HepG2 (cell line): Measurements from ENCODE around the gene CPA2. TPM values are rescaled to one million over a fixed set of nuclear protein-coding genes. Genes with fewer than 3 reads are reported as not detected.

Experiments
- ATAC-seq: fragments of 200-7000 bp; cut with Tn5 transposase; 3 replicates; pipeline ENCODE4 v1.9.1; 2020; ENCODE audit warnings: mild to moderate bottlenecking, moderate library complexity
- BruUV-seq: library from RNA; stranded (reverse); fragments of 400-500 nt; replicated peaks from 2 replicates; lab custom pipeline; 2021; lab: Mats Ljungman, UMichigan
- CTCF ChIA-PET: fragments of 300-600 bp; formaldehyde crosslinking; extraction: SDS; loops from one replicate; lab custom pipeline; 2021; ENCODE audit warnings: low total read pairs, inconsistent platforms, low intra/inter-chr PET ratio; lab: Yijun Ruan, JAX
- POLR2A ChIA-PET: fragments of 350-600 bp; sonication (Branson Sonifier 250); formaldehyde crosslinking; loops from one replicate; lab custom pipeline; 2020; ENCODE audit warnings: antibody characterized with exemption, inconsistent platforms; lab: Yijun Ruan, JAX
- DNase-seq: peaks from one replicate; pipeline ENCODE4 v3.0.0-alpha.2; 2015; ENCODE audit warnings: low spot score
- FAIRE-seq: peaks from 3 replicates; lab custom pipeline; 2011; peaks lifted over from hg19 to GRCh38; lab: Jason Lieb, UNC
- H2AFZ ChIP-seq: one replicate; pipeline ENCODE4 v1.6.1; 2011; ENCODE audit warnings: low read length, inconsistent platforms
- H3K27ac ChIP-seq: fragments of 300-600 bp; 3 replicates; pipeline ENCODE4 v1.8.0; 2011; ENCODE audit warnings: mixed run types, mild to moderate bottlenecking, mixed read lengths, low read length, inconsistent platforms; ENCODE audit not compliant: insufficient read depth; ENCODE audit errors: extremely low read length
- H3K27me3 ChIP-seq, 2 experiments: fragments of 200-600 bp in 1 of 2; 2 replicates in 1 of 2; 3 replicates in 1 of 2; pipeline versions ENCODE4 v1.6.0 to v1.8.0; 2011; ENCODE audit warnings: low read length in 2 of 2, mild to moderate bottlenecking in 2 of 2, moderate library complexity in 2 of 2, inconsistent platforms in 1 of 2; ENCODE audit not compliant: insufficient read depth in 2 of 2, control insufficient read depth in 1 of 2
- H3K36me3 ChIP-seq, 2 experiments: fragments of 200-600 bp in 1 of 2; replicated peaks in 1 of 2; 2 replicates in 1 of 2; 3 replicates in 1 of 2; pipeline versions ENCODE4 v1.5.1 to v1.8.0; 2011; ENCODE audit warnings: low read length in 2 of 2, inconsistent platforms in 1 of 2; ENCODE audit not compliant: insufficient read depth in 2 of 2, control insufficient read depth in 1 of 2
- H3K4me1 ChIP-seq: 2 replicates; pipeline ENCODE4 v1.5.1; 2012; ENCODE audit warnings: low read length, inconsistent platforms; ENCODE audit not compliant: insufficient read depth
- H3K4me2 ChIP-seq: 2 replicates; pipeline ENCODE4 v1.6.0; 2011; ENCODE audit warnings: low read depth, low read length, inconsistent platforms
- H3K4me3 ChIP-seq, 3 experiments: fragments of 200-600 bp in 1 of 3; sonication (generic), shearing (Covaris generic) in 1 of 3; replicated peaks in 1 of 3; 2 replicates each; pipeline ENCODE4 v1.5.1; 2011 to 2016; ENCODE audit warnings: low read length in 3 of 3, inconsistent platforms in 2 of 3, low read depth in 2 of 3, mild to moderate bottlenecking in 2 of 3, control low read depth in 1 of 3, mixed read lengths in 1 of 3; ENCODE audit not compliant: insufficient read depth in 1 of 3
- H3K79me2 ChIP-seq: one replicate; pipeline ENCODE4 v1.6.1; 2011; ENCODE audit warnings: low read length, inconsistent platforms; ENCODE audit not compliant: insufficient read depth
- H3K9ac ChIP-seq: 2 replicates; pipeline ENCODE4 v1.6.0; 2011; ENCODE audit warnings: mild to moderate bottlenecking, low read depth, low read length, inconsistent platforms; ENCODE audit not compliant: insufficient read depth
- H3K9me3 ChIP-seq: 2 replicates; pipeline ENCODE4 v1.5.1; 2012; ENCODE audit warnings: mild to moderate bottlenecking, low read length
- H4K20me1 ChIP-seq: 2 replicates; pipeline ENCODE4 v1.6.0; 2011; ENCODE audit warnings: inconsistent platforms, mild to moderate bottlenecking, low read length, moderate library complexity; ENCODE audit not compliant: insufficient read depth
- ATF2 ChIP-seq: sonication (generic); formaldehyde crosslinking; IDR thresholded peaks from 2 replicates; pipeline ENCODE4 v1.4.0; 2020; ENCODE audit warnings: missing genetic modification reagents
- ATF7 ChIP-seq, 2 experiments: fragments of 450-650 bp in 1 of 2; sonication (generic) in 1 of 2; formaldehyde crosslinking in 1 of 2; IDR thresholded peaks; 2 replicates each; pipeline versions ENCODE4 v1.4.0 to v1.6.1; 2016 to 2020; ENCODE audit warnings: antibody characterized with exemption in 1 of 2, mild to moderate bottlenecking in 1 of 2, missing genetic modification reagents in 1 of 2
- CEBPG ChIP-seq: IDR thresholded peaks from 2 replicates; pipeline ENCODE4 v1.6.1; 2016
- FOXK2 ChIP-seq: fragments of 450-650 bp; IDR thresholded peaks from 2 replicates; pipeline ENCODE4 v1.6.1; 2016
- KDM2A ChIP-seq: sonication (generic); formaldehyde crosslinking; IDR thresholded peaks from 2 replicates; pipeline ENCODE4 v1.4.0; 2020; ENCODE audit warnings: low read depth, missing genetic modification reagents, borderline replicate concordance
- NFATC3 ChIP-seq: sonication (generic); formaldehyde crosslinking; IDR thresholded peaks from 2 replicates; pipeline ENCODE4 v1.5.1; 2020; ENCODE audit warnings: mild to moderate bottlenecking, missing genetic modification reagents
- RFX1 ChIP-seq: fragments of 450-650 bp; IDR thresholded peaks from 2 replicates; pipeline ENCODE4 v1.6.1; 2017
- RXRB ChIP-seq: IDR thresholded peaks from 2 replicates; pipeline ENCODE4 v1.6.1; 2016; ENCODE audit warnings: borderline replicate concordance, missing genetic modification reagents, missing compliant biosample characterization
- SMC3 ChIP-seq: IDR thresholded peaks from 2 replicates; pipeline ENCODE4 v1.6.1; 2011; ENCODE audit warnings: low read length, improper control_type of control experiment
- SNRNP70 ChIP-seq: fragments of 200-400 bp; formaldehyde crosslinking; IDR thresholded peaks from 2 replicates; pipeline ENCODE4 v1.6.1; 2017; ENCODE audit warnings: mild to moderate bottlenecking, low read depth, low read length, moderate library complexity
- STAG1 ChIP-seq: sonication (generic); formaldehyde crosslinking; IDR thresholded peaks from 2 replicates; pipeline ENCODE4 v1.4.0; 2020; ENCODE audit warnings: missing genetic modification reagents
- XRCC5 ChIP-seq: fragments of 200-400 bp; formaldehyde crosslinking; optimal IDR thresholded peaks from 2 replicates; pipeline ENCODE3; 2017; ENCODE audit warnings: mild to moderate bottlenecking, low read length
- ZFP82 ChIP-seq: sonication (generic); formaldehyde crosslinking; IDR thresholded peaks from 2 replicates; pipeline ENCODE4 v1.5.1; 2020; ENCODE audit warnings: mild to moderate bottlenecking, missing genetic modification reagents, borderline replicate concordance
- ZNF263 ChIP-seq: sonication (generic); formaldehyde crosslinking; IDR thresholded peaks from 2 replicates; pipeline ENCODE4 v1.4.0; 2020; ENCODE audit warnings: missing genetic modification reagents
- ZNF367 ChIP-seq: sonication (generic); formaldehyde crosslinking; IDR thresholded peaks from 2 replicates; pipeline ENCODE4 v1.4.0; 2020; ENCODE audit warnings: missing genetic modification reagents, borderline replicate concordance
- ZNF432 ChIP-seq: sonication (generic); formaldehyde crosslinking; IDR thresholded peaks from 2 replicates; pipeline ENCODE4 v1.5.0; 2020; ENCODE audit warnings: missing genetic modification reagents, mild to moderate bottlenecking, borderline replicate concordance
- ZNF609 ChIP-seq: sonication (generic); formaldehyde crosslinking; IDR thresholded peaks from 2 replicates; pipeline ENCODE4 v1.4.0; 2020; ENCODE audit warnings: mild to moderate bottlenecking, missing genetic modification reagents, borderline replicate concordance
- ZSCAN12 ChIP-seq: sonication (generic); formaldehyde crosslinking; IDR thresholded peaks from 2 replicates; pipeline ENCODE4 v1.9.0; 2021; ENCODE audit warnings: mild to moderate bottlenecking, missing genetic modification reagents
- WGBS: methylation state at CpG from one replicate; pipeline ENCODE4 v1.1.6; 2017; ENCODE audit warnings: low lambda C conversion rate; 5-methylcytosine and 5-hydroxymethylcytosine counted together
- in situ Hi-C: cut with HindIII; loops from 2 replicates; pipeline ENCODE4 v1.10.0; 2017; ENCODE audit warnings: low pct_unique_long_range_greater_than_20kb; ENCODE audit not compliant: extremely low pct_ligation_motif_present
- intact Hi-C: fragments of 100-400 bp; cut with micrococcal nuclease; formaldehyde crosslinking; loops from one replicate; pipeline ENCODE4 v1.10.0; 2022; ENCODE audit not compliant: unreplicated experiment
- polyA plus RNA-seq, 8 experiments: library from polyadenylated mRNA; depleted of rRNA in 3 of 8; stranded (reverse) in 7 of 8; unstranded in 1 of 8; fragments of >200 nt; fragmentation: Illumina TruSeq in 4 of 8; extraction: Trizol in 4 of 8; gene quantifications; 2 replicates each; pipeline versions ENCODE4 v1.2.1 to v1.2.3, GENCODE V29; 2011 to 2016; ENCODE audit warnings: low read depth in 4 of 8, missing spikeins in 1 of 8, mixed read lengths in 1 of 8; ENCODE audit not compliant: insufficient read depth in 1 of 8
- total RNA-seq, 5 experiments: library from RNA; depleted of rRNA; stranded (reverse); fragments of >200 nt; fragmentation: Illumina TruSeq; extraction: Trizol; gene quantifications; 2 replicates each; pipeline ENCODE4 v1.2.3, GENCODE V29; 2016; ENCODE audit warnings: low read depth in 1 of 5

Gene CPA2
- total and polyA plus RNA-seq, 2 of the 13 experiments (the other 11 are each of a cell fraction or from before 2014, with no cell fraction given) = not detected

- H3K4me1 ChIP-seq = no peaks in the 10 kb centered on the region
- no TSS peak for BruUV-seq
- no peaks in the 10 kb centered on the region for H4K20me1 ChIP-seq
- no peak overlapping the region for H3K4me3 ChIP-seq
- DNase-seq = peak; percentile 25
- H3K27ac ChIP-seq = no peak overlapping the region
- H3K4me2 ChIP-seq = no peak overlapping the region
- ChIA-PET POLR2A (no interaction called here), CTCF (interaction anchor here (0.8 to 1.0 kb wide), 2 partner anchors 480 to 553 kb away, joined by 3 read pairs; no protein-coding TSS in a partner anchor)
- no peaks in the 10 kb centered on the region for H3K9me3 ChIP-seq
- in situ Hi-C loops = no loop called here
- intact Hi-C loops = loop anchor here (10.0 kb wide), 1 partner anchor 207 kb away; no protein-coding TSS in a partner anchor
- FAIRE-seq = peak; percentile 54
- ATAC-seq = peak; percentile 90
- H3K27me3 ChIP-seq = peaks cover 1 to 13% of the 10 kb centered on the region in 2 experiments; a peak in 1 of 5 replicates
- no peak overlapping the region for H3K9ac ChIP-seq
- H2AFZ ChIP-seq = no peak overlapping the region
- WGBS = 46% methylated on average over 14 of the region's 15 CpGs
- no peaks in the 10 kb centered on the region for H3K36me3 ChIP-seq
- no peaks in the 10 kb centered on the region for H3K79me2 ChIP-seq
- peak; percentile 30 for TF ChIP-seq XRCC5
- TF ChIP-seq NFATC3 (CRISPR knock-in tag) = no peak
- no peak for TF ChIP-seq ZSCAN12 (CRISPR knock-in tag)
- TF ChIP-seq ZNF367 = no peak
- TF ChIP-seq ZNF609 (CRISPR knock-in tag) = no peak
- peak; percentile 80 for TF ChIP-seq CEBPG
- no peak for TF ChIP-seq SNRNP70
- peak; percentile 75 for TF ChIP-seq STAG1 (CRISPR knock-in tag)
- no peak for TF ChIP-seq FOXK2
- peak; percentile 48; the same call in 1 of the 2 replicates for TF ChIP-seq SMC3
- no peak for TF ChIP-seq ZFP82 (CRISPR knock-in tag)
- 0 out of 2 replicates have a peak, but pooled peaks have one; percentile 38 for TF ChIP-seq ZNF263 (CRISPR knock-in tag)
- TF ChIP-seq ATF2 (CRISPR knock-in tag) = peak; percentile 97
- peak; percentile 37; the same call in 1 of the 2 replicates for TF ChIP-seq KDM2A (CRISPR knock-in tag)
- peak; percentile 25; the same call in 1 of the 2 replicates for TF ChIP-seq RXRB
- no peak for TF ChIP-seq RFX1
- TF ChIP-seq ATF7 (IDR thresholded peaks at IDR 0.05) = peak; percentile 63
- TF ChIP-seq ATF7 (CRISPR knock-in tag; IDR thresholded peaks at IDR 0.05) = peak; percentile 40; the same call in 1 of the 2 replicates
- no peak for TF ChIP-seq ZNF432 (CRISPR knock-in tag)
Measured at GRCh38 chr7:130277763-130278643, 11.3 kb downstream of the CPA2 start.
